ENCODE measurements around the gene TRPM2. TPM values are rescaled to one million over a fixed set of nuclear protein-coding genes. Genes with fewer than 3 reads are reported as not detected.

TRPM2 gene
- total RNA-seq, 1 donor from 2014 or later = 3.9 TPM

DNA sequence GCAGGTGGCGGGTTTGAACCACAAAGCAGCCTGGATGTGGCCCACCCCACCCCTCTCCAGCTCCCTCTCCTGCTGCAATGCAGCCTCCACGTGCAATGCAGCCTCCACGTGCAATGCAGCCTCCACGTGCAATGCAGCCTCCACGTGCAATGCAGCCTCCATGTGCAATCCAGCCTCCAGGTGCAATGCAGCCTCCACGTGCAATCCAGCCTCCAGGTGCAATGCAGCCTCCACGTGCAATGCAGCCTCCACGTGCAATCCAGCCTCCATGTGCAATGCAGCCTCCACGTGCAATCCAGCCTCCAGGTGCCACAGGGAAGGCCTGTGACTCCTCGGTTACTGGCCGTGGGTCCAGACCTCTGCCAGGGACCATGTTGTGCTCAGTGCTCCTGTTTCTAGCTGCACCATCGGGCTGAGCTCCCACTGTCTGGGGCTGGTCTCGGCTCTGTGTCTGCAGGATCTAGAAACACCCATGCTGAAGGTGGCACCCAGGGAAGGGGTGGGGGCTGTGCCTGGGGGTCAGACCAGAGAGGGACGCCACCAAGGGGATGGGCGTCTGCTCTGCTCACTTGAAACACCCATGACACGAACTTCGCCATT is 90.0 kb downstream of the TRPM2 start:
- Mint-ChIP-seq H3K27ac (no peak overlapping the region), H3K4me3 (no peak overlapping the region), H3K27me3 (peaks cover 6% of the 10 kb centered on the region), H3K9me3 (no peaks in the 10 kb centered on the region), H3K4me1 (peaks cover 2% of the 10 kb centered on the region), H3K36me3 (ENCODE audit: low read depth) (peaks cover 3% of the 10 kb centered on the region)
- DNase-seq = no peak
- TF ChIP-seq, protein P1, sequence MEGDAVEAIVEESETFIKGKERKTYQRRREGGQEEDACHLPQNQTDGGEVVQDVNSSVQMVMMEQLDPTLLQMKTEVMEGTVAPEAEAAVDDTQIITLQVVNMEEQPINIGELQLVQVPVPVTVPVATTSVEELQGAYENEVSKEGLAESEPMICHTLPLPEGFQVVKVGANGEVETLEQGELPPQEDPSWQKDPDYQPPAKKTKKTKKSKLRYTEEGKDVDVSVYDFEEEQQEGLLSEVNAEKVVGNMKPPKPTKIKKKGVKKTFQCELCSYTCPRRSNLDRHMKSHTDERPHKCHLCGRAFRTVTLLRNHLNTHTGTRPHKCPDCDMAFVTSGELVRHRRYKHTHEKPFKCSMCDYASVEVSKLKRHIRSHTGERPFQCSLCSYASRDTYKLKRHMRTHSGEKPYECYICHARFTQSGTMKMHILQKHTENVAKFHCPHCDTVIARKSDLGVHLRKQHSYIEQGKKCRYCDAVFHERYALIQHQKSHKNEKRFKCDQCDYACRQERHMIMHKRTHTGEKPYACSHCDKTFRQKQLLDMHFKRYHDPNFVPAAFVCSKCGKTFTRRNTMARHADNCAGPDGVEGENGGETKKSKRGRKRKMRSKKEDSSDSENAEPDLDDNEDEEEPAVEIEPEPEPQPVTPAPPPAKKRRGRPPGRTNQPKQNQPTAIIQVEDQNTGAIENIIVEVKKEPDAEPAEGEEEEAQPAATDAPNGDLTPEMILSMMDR (IDR thresholded peaks at IDR 0.05) = no peak
- ATAC-seq (ENCODE audit: low read depth) = no peak
- POLR2A ChIA-PET = no interaction called here
- intact Hi-C loops (cut with micrococcal nuclease) = no loop called here
- CTCF ChIA-PET = no interaction called here

DNA sequence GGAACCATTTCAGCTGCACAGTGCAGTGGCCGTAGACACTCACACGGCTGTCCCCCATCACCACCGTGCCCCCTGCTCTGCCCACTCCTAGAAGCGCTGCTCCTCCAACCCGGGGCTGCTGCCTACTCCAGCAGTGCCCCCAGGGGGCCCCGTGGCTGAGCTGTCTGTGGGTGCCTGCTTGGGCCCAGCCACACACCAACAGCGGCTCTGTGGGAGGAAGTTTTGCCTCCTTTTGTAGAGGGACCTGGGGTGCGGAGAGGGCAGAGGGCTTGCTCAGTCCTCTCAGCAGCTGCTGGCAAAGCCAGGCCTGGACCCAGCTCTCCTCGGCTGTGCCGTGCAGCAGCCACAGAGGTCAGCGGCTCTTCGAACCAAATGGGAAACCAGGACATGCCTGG is 90.5 kb downstream of the TRPM2 start:
- DNase-seq (no peak), ATAC-seq (ENCODE audit: low read depth) (no peak)
- TF ChIP-seq, protein P1 (IDR thresholded peaks at IDR 0.05) = no peak
- POLR2A ChIA-PET = no interaction called here
- intact Hi-C loops (cut with micrococcal nuclease) = no loop called here
- Mint-ChIP-seq H3K27ac (no peak overlapping the region), H3K4me3 (no peak overlapping the region), H3K36me3 (ENCODE audit: low read depth) (peaks cover 3% of the 10 kb centered on the region), H3K27me3 (peaks cover 8% of the 10 kb centered on the region), H3K9me3 (no peaks in the 10 kb centered on the region), H3K4me1 (peaks cover 2% of the 10 kb centered on the region)
- CTCF ChIA-PET = no interaction called here

DNA sequence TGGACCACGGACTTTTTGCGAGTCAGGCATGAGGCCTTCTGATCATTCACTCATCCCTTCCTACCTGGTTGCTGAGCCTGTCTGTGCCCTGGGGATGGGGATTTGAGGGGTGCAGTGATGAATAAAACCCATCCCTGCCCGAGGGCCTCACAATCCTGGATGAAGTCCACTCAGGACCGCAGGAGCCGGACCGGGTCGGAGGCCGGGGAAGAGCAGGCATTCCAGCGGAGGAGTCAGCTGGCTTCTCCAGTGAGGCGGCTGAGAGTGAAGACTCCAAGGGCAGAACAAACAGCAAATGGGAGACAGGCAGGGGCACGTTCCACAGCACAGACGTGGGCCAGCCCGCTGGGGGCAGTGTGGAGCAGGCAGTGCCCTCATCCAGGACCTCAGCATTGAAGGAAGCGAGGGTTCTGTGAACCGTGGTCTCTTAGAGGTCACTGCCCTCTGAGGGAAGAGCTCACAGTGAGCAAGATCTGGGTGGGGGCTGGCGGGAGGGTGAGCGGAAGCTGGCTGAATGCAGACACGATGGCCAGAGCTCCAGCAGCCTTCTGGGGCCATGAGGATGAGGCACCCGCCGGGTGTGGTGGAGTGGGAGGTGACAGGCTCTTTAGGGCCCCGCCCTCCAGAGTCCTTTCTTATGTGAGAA is 91.0 kb downstream of the TRPM2 start:
- peaks cover 2% of the 10 kb centered on the region for H3K4me1 Mint-ChIP-seq
- TF ChIP-seq, protein P1 (IDR thresholded peaks at IDR 0.05) = no peak
- H3K36me3 Mint-ChIP-seq (ENCODE audit: low read depth) = peaks cover 2% of the 10 kb centered on the region
- ATAC-seq (ENCODE audit: low read depth) (no peak), DNase-seq (no peak)
- ChIA-PET CTCF (no interaction called here), POLR2A (no interaction called here)
- H3K4me3 Mint-ChIP-seq = no peak overlapping the region
- H3K9me3 Mint-ChIP-seq = no peaks in the 10 kb centered on the region
- no peak overlapping the region for H3K27ac Mint-ChIP-seq
- peaks cover 13% of the 10 kb centered on the region for H3K27me3 Mint-ChIP-seq
- intact Hi-C loops (cut with micrococcal nuclease) = no loop called here

DNA sequence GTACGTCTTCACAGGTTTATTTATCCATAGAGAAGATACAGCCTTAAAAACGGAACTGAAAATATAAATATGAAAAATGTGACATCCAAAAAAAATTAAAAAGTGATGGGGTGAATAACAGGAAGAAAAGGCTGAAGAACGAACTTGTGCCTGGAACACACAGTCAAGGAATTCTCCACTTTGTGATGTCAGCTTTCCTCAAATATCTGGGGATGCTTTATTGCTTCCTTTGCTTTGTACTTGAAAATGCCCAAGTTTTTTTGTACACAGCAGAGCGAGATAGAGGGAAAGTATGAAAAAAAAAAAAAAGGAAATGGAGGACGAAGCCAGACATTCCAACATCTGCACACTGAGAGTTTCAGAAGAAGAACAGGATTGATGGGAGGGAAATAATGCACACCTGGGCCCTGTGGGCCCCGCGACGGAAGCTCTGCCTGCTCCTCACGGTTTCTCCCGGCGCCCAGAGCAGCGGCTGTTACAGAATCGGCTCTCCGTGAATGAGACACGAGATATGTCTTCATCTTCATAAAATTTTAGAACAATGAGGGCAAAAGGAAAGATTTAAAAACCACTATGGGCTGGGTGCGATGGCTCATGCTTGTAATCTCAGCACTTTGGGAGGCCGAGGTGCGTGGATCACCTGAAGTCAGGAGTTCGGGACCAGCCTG is 91.9 kb downstream of the TRPM2 start:
- Mint-ChIP-seq H3K9me3 (no peaks in the 10 kb centered on the region), H3K27me3 (peaks cover 13% of the 10 kb centered on the region), H3K27ac (no peak overlapping the region), H3K4me3 (no peak overlapping the region), H3K4me1 (peaks cover 2% of the 10 kb centered on the region), H3K36me3 (ENCODE audit: low read depth) (no peaks in the 10 kb centered on the region)
- intact Hi-C loops (cut with micrococcal nuclease) = no loop called here
- DNase-seq (no peak), ATAC-seq (ENCODE audit: low read depth) (no peak)
- CTCF ChIA-PET = no interaction called here
- POLR2A ChIA-PET = no interaction called here
- TF ChIP-seq, protein P1 (IDR thresholded peaks at IDR 0.05) = no peak

DNA sequence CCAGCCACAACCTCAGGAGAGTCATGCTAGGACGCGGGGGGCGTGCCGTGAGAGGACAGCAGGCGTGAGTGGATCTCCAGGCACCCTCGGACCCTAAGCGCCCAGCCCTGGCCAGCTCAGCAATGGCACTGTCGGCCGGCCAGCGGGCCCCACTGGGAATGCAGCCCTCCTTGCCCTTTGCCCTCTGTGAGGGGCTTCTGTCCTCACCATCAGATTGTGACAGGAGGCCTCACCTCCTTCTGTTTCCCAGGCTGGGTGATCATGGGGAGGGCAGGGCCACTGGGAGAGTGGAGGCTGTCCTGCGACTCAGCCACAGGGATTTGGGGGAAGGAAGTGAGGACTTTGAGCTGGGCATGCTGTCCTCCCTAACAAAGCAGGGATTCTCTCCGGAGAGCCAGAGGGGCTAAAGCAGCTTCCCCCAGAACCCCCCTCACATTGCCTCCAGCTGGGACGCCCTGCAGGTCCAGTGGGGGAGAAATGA is 95.3 kb downstream of the TRPM2 start:
- Mint-ChIP-seq H3K4me1 (peaks cover 2% of the 10 kb centered on the region), H3K27me3 (peaks cover 17% of the 10 kb centered on the region), H3K36me3 (ENCODE audit: low read depth) (no peaks in the 10 kb centered on the region), H3K4me3 (no peak overlapping the region), H3K9me3 (no peaks in the 10 kb centered on the region), H3K27ac (no peak overlapping the region)
- DNase-seq (no peak), ATAC-seq (ENCODE audit: low read depth) (no peak)
- TF ChIP-seq, protein P1 (IDR thresholded peaks at IDR 0.05) = no peak
- ChIA-PET CTCF (no interaction called here), POLR2A (no interaction called here)
- intact Hi-C loops (cut with micrococcal nuclease) = no loop called here

Data from activated B cell treated with CpG ODN at 0.5 μM for 24 hours (primary cell).